GOT3 (cell line): ENCODE measurements around the gene RASD2.

Experiments used
- DNase-seq: peaks from one replicate; lab custom pipeline; 2025; ENCODE audit warnings: mixed read lengths; lab: John Stamatoyannopoulos, UW

The RASD2 gene

DNA sequence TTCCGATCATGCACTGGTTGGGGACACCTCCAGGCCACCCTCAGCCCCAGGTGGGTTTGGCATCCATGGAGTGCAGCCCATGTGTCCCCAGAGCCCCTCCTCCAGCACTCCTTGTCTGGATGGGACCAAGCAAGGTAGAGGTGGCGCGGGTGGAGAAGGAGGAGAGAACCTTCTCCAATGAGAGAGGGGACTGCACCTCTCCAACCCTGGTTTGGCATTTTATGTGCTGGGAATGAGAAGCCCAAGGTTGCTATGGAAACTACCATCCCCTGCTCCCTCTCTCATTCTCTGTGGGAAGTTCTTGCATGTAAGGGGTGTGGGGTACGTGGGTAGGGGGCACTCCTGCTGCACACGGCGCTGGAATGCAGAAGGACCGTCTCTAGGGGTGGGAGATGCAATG lies 21.8 kb upstream of the RASD2 start:
- no peak for DNase-seq

DNA sequence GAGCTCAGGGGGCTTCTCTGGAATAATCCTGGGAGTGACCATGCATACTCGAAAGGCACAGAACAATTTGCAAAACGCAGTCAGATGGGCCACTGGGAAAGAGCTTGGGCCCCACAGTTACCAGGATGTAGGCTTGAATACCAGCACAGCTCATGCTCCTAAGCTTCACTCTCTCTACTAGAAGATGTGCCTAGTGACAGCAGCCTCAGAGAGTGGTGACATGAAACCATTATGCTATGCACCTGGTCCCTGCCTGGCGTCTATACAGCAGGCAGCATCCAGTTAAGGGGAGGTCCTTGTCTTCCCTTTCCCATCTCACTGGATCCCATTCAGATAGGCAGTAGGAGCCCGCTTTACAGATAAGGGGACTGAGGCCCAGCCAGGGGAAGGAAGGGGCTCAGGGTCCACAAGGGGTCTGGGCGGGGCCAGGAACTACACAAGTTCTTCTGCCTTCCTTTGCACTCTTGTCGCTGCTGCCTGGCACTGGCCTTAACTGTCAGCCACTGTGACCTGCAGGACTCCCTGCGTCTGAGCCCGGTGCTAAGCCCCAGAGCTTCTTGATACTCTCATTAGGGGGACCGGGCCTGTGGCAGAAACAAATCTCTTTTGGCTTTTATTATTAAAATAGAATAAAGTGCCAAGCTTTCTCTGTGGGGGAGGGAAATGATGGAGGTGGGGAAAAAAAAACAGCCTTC lies 21.2 kb upstream of the RASD2 start:
- DNase-seq = no peak

GRCh38 chr22:35521358-35522224 lies 19.0 kb upstream of the RASD2 start:
- DNase-seq = no peak

GRCh38 chr22:35522225-35523149 lies 18.1 kb upstream of the RASD2 start:
- no peak for DNase-seq

- DNase-seq = no peak
Observed at GRCh38 chr22:35523167-35523947, 17.3 kb upstream of the RASD2 start.

DNA sequence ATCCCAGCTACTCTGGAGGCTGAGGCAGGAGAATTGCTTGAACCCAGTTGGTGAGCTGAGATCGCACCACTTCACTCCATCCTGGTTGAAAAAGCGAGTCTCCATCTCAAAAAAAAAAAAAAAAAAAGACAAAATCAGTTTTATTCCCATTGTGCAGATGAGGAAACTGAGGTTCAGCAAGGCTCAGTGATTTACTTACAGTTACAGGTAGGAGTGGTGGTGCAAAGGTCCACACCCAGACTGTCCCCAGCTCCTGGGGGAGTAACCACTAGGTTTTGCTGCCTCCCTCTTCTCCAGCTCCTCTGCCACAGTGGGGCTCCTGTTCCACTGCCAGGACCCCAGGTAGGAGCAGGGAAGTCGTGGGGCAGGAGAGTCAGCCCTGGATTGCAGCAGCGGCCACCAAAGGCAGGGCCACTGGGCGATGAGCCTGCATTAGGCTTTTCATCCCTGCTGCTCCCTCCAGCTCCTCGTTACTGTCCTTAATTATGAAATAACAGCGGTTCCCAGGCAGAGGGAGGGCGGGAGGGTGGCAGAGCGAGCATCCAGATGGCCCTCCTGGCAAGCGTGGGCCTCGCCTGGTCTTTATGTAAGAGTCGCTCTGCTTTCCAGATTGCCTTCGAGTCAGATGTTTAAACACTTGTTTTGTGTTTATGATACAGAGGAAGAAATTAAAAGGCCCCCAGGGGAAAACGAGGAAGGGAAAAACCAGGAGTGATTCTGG lies 15.5 kb upstream of the RASD2 start:
- no peak for DNase-seq

- no peak for DNase-seq
Observed at GRCh38 chr22:35525687-35526332, 14.8 kb upstream of the RASD2 start.

- DNase-seq = no peak
Observed at GRCh38 chr22:35526333-35526979, 14.2 kb upstream of the RASD2 start.

DNA sequence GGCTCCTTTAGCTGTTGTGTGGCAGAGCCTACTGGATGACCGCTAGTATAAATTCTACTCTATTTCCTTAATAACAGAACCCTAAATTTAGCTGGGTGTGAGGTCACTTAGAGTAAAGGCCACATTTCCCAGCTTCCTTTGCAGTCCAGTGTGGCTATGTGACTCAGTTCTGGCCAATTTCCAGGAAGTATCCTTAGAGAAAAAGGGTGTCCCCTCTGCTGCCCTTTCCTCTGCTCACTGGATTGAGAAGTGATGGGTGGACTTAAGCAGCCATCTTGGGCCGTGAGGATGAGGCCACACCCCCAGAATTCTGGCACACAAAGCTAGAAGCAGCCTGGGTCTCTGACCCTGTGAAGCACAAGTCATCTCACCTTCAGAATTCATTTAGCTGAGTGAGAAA lies 11.7 kb upstream of the RASD2 start:
- DNase-seq = no peak

- no peak for DNase-seq
Observed at GRCh38 chr22:35530700-35531099, 9.9 kb upstream of the RASD2 start.

- no peak for DNase-seq
Observed at GRCh38 chr22:35531202-35531601, 9.4 kb upstream of the RASD2 start.

DNA sequence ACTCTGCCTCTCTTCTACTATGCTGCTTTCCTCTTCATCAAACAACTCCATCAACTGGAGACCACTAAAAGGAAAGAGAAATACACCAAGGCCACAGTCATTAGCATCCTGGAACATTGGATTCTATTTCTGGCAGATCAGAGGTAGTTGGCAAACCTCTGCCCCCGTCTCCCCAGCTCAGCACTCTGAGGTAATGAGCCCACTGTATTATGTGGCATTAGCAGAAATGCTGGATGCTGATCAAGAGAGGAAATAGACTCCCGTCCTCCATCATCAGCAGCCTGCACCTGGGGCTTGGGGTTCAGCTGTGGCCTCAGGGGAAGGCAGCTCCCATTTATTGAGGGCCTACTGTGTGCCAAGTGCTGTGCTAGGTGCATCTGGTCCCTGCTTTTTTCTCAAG lies 9.0 kb upstream of the RASD2 start:
- no peak for DNase-seq

- no peak for DNase-seq
Observed at GRCh38 chr22:35533365-35534029, 7.1 kb upstream of the RASD2 start.

DNA sequence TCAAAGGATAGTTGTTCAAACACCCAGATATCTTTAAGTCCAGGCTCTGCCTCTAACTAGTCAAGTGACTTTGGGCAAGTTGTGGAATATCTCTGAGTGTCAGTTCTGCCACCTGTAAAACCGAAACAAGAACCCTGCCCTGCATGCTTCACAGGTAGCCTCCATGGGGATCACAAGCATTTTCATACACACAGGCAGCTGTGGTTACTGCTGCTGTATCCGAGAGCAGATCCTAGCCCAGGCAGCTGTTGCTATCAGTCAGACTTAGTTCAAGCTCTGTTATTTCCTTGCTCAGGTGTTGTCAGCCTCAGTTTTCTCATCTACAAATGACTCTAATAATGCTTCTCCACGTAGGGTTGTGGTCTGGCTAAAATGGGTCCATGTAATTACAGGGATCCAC lies 6.5 kb upstream of the RASD2 start:
- DNase-seq = no peak

DNA sequence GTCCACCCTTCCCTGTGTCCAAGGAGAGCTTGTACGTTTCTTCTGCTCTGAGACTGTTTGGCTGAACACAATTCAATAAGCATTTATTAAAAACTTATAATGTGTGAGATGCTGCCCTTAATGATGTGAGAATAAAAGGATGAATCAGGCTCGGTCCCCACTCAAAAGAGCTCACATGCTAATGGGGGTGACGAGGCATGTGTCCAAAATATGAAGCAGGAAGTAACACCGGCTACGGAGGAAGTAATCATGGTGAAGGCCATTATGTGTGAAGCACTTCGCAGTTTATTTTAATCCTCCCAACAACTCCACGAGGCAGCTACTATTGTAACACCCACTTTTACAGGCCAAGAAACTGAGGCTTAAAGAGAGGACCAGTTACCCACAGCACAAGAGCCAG lies 3.4 kb upstream of the RASD2 start:
- DNase-seq = no peak

DNA sequence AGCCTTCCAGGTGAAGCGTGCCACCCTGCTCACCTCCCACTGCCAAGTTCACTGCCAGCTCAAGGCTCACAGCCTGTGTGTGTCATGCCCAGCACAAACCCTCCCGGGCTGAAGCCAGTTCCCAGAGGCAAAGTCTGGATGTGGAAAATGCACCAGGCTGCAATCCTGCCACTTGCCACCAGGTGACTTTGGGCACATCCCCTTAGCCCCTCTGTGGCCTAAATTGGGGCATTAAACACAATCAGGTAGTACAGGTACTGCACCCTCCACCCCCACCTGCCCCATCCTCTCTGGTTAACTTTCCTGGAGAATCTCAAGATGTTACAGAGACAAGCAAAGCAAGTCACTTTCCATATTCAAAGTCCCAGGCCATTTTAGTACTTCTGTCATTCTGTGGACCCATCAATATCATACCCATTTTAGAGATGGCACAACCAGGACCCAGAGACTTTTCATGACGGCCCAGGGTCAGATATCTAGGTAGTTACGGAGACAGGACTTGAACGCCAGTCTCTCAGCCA lies 1.8 kb upstream of the RASD2 start:
- no peak for DNase-seq

- DNase-seq = no peak
Observed at GRCh38 chr22:35539487-35539886, 1.1 kb upstream of the RASD2 start.

- DNase-seq = no peak
Observed at GRCh38 chr22:35539910-35540594, 579 bp upstream of the RASD2 start.
